Activated naive CD4-positive, alpha-beta T cell treated with anti-CD3 and anti-CD28 coated beads for 36 hours (primary cell): ENCODE measurements around the gene CKM. TPM values are rescaled to one million over a fixed set of nuclear protein-coding genes. Genes with fewer than 3 reads are reported as not detected.
"Not testable (repeated sequence)": the region's sequence is repeated elsewhere in the genome, so short reads cannot be mapped to it uniquely, and the experiment has no call there.

Source experiments
- CTCF ChIA-PET: fragments of 350-600 bp; sonication (Branson Sonifier 250); formaldehyde crosslinking; loops from one replicate; lab custom pipeline; 2021; ENCODE audit warnings: antibody characterized with exemption; lab: Charles Lee
- DNase-seq: peaks from one replicate; pipeline ENCODE4 v3.0.0-alpha.2; 2020
- H3K27ac Mint-ChIP-seq: one replicate; pipeline ENCODE4 v1.8.0; 2021; ENCODE audit warnings: mild to moderate bottlenecking, mixed read lengths
- H3K27me3 Mint-ChIP-seq: one replicate; pipeline ENCODE4 v1.8.0; 2021; ENCODE audit warnings: low read depth, mixed read lengths
- H3K36me3 Mint-ChIP-seq: one replicate; pipeline ENCODE4 v1.8.0; 2021; ENCODE audit warnings: low read depth, mixed read lengths
- H3K4me1 Mint-ChIP-seq: one replicate; pipeline ENCODE4 v1.8.0; 2021; ENCODE audit warnings: low read depth, mixed read lengths
- H3K4me3 Mint-ChIP-seq: one replicate; pipeline ENCODE4 v1.8.0; 2021; ENCODE audit warnings: mild to moderate bottlenecking, moderate library complexity, mixed read lengths
- H3K9me3 Mint-ChIP-seq: one replicate; pipeline ENCODE4 v1.8.0; 2021; ENCODE audit warnings: mixed read lengths
- intact Hi-C: fragments of 100-400 bp; cut with micrococcal nuclease; formaldehyde crosslinking; loops from one replicate; pipeline ENCODE4 v1.15.1; 2023
- total RNA-seq, 2 experiments: library from RNA; stranded (reverse); gene quantifications; one replicate each; pipeline ENCODE4 v1.2.3, GENCODE V29; 2021

CKM gene
- total RNA-seq, 2 experiments from 2014 or later: not detected

- Mint-ChIP-seq H3K36me3 (no peaks in the 10 kb centered on the region), H3K27ac (no peak overlapping the region), H3K27me3 (peaks cover 18% of the 10 kb centered on the region), H3K9me3 (no peaks in the 10 kb centered on the region), H3K4me1 (no peaks in the 10 kb centered on the region), H3K4me3 (no peak overlapping the region)
- no peak for DNase-seq
- intact Hi-C loops: no loop called here
- CTCF ChIA-PET: no interaction called here
These were observed 23.8 kb upstream of the CKM start for GRCh38 chr19:45346449-45346848.

- Mint-ChIP-seq H3K27ac (no peak overlapping the region), H3K4me1 (no peaks in the 10 kb centered on the region), H3K4me3 (no peak overlapping the region), H3K9me3 (no peaks in the 10 kb centered on the region), H3K27me3 (peaks cover 18% of the 10 kb centered on the region), H3K36me3 (no peaks in the 10 kb centered on the region)
- intact Hi-C loops: no loop called here
- DNase-seq: no peak
- CTCF ChIA-PET: no interaction called here
These were observed 22.8 kb upstream of the CKM start for GRCh38 chr19:45345506-45345860.

- intact Hi-C loops: no loop called here
- Mint-ChIP-seq H3K9me3 (no peaks in the 10 kb centered on the region), H3K4me1 (peaks cover 4% of the 10 kb centered on the region), H3K27ac (no peak overlapping the region), H3K36me3 (no peaks in the 10 kb centered on the region), H3K27me3 (peaks cover 22% of the 10 kb centered on the region), H3K4me3 (no peak overlapping the region)
- no peak for DNase-seq
- CTCF ChIA-PET: no interaction called here
These were observed 22.2 kb upstream of the CKM start for GRCh38 chr19:45344621-45345505.

- CTCF ChIA-PET: no interaction called here
- Mint-ChIP-seq H3K27me3 (peaks cover 25% of the 10 kb centered on the region), H3K4me1 (peaks cover 4% of the 10 kb centered on the region), H3K27ac (no peak overlapping the region), H3K4me3 (no peak overlapping the region), H3K9me3 (no peaks in the 10 kb centered on the region), H3K36me3 (no peaks in the 10 kb centered on the region)
- DNase-seq: no peak
- intact Hi-C loops: no loop called here
These were observed 20.2 kb upstream of the CKM start for GRCh38 chr19:45342911-45343310.

- Mint-ChIP-seq H3K9me3 (no peaks in the 10 kb centered on the region), H3K27ac (no peak overlapping the region), H3K36me3 (no peaks in the 10 kb centered on the region), H3K27me3 (peaks cover 22% of the 10 kb centered on the region), H3K4me3 (no peak overlapping the region), H3K4me1 (peaks cover 4% of the 10 kb centered on the region)
- CTCF ChIA-PET: interaction anchor here (0.6 kb wide), 1 partner anchor 112 kb away, joined by 3 read pairs; no protein-coding TSS in a partner anchor
- DNase-seq: no peak
- intact Hi-C loops: no loop called here
These were observed 18.3 kb upstream of the CKM start for GRCh38 chr19:45340899-45341453.

- peak; percentile 19 for DNase-seq
- peaks cover 18% of the 10 kb centered on the region for H3K27me3 Mint-ChIP-seq
- H3K27ac Mint-ChIP-seq: no peak within 1 kb of the TSS
- H3K4me3 Mint-ChIP-seq: peak within 1 kb of the TSS; percentile 38
- intact Hi-C loops: no loop called here
- CTCF ChIA-PET: no interaction called here
- no peaks in the 10 kb centered on the region for H3K36me3 Mint-ChIP-seq
- no peaks in the 10 kb centered on the region for H3K9me3 Mint-ChIP-seq
- H3K4me1 Mint-ChIP-seq: peaks cover 4% of the 10 kb centered on the region
These were observed 17.7 kb upstream of the CKM start, which contains the start of gene KLC3 for GRCh38 chr19:45340232-45340898. TSS of gene KLC3 (plus strand) at chr19:45340750. CDS start at chr19:45345542, 4,792 bp downstream.

- Mint-ChIP-seq H3K27ac (no peak overlapping the region), H3K27me3 (peaks cover 13% of the 10 kb centered on the region), H3K36me3 (no peaks in the 10 kb centered on the region), H3K4me1 (peaks cover 4% of the 10 kb centered on the region), H3K4me3 (no peak overlapping the region), H3K9me3 (no peaks in the 10 kb centered on the region)
- intact Hi-C loops: loop anchor here (2.0 to 10.0 kb wide), 2 partner anchors 89 to 435 kb away; partner anchors contain the start of genes APOE and MARK4
- no peak for DNase-seq
- CTCF ChIA-PET: interaction anchor here (0.6 to 1.7 kb wide), 11 partner anchors 13 to 1176 kb away, joined by 3 to 5 read pairs (median 3); partner anchors contain the start of gene ERCC2
These were observed 17.0 kb upstream of the CKM start for GRCh38 chr19:45339629-45340028.

GRCh38 chr19:45336696-45337251 lies 14.1 kb upstream of the CKM start:
- Mint-ChIP-seq H3K4me1 (peaks cover 4% of the 10 kb centered on the region), H3K4me3 (no peak overlapping the region), H3K27me3 (peaks cover 8% of the 10 kb centered on the region), H3K9me3 (no peaks in the 10 kb centered on the region), H3K27ac (no peak overlapping the region), H3K36me3 (no peaks in the 10 kb centered on the region)
- no peak for DNase-seq
- CTCF ChIA-PET: interaction anchor here (0.6 to 1.1 kb wide), 4 partner anchors 80 to 194 kb away, joined by 3 to 5 read pairs (median 3); no protein-coding TSS in a partner anchor
- intact Hi-C loops: loop anchor here (10.0 kb wide), 1 partner anchor 432 kb away; the partner anchor contains the start of gene APOE

GRCh38 chr19:45334881-45335280 lies 12.2 kb upstream of the CKM start:
- not testable (repeated sequence) for H3K36me3 Mint-ChIP-seq, H3K4me3 Mint-ChIP-seq, DNase-seq, H3K9me3 Mint-ChIP-seq, H3K27ac Mint-ChIP-seq, H3K27me3 Mint-ChIP-seq, H3K4me1 Mint-ChIP-seq
- intact Hi-C loops: loop anchor here (10.0 kb wide), 1 partner anchor 430 kb away; the partner anchor contains the start of gene APOE
- CTCF ChIA-PET: interaction anchor here (0.6 kb wide), 2 partner anchors 46 to 170 kb away, joined by 3 to 4 read pairs; no protein-coding TSS in a partner anchor

GRCh38 chr19:45333609-45334303 lies 11.1 kb upstream of the CKM start:
- no peak overlapping the region for H3K4me3 Mint-ChIP-seq
- CTCF ChIA-PET: no interaction called here

GRCh38 chr19:45331411-45331810 lies 8.7 kb upstream of the CKM start:
- no peak for DNase-seq
- CTCF ChIA-PET: no interaction called here
- Mint-ChIP-seq H3K4me3 (no peak overlapping the region), H3K9me3 (no peaks in the 10 kb centered on the region), H3K27me3 (peaks cover under 1% of the 10 kb centered on the region), H3K36me3 (no peaks in the 10 kb centered on the region), H3K4me1 (no peaks in the 10 kb centered on the region), H3K27ac (no peak overlapping the region)
- intact Hi-C loops: loop anchor here (10.0 kb wide), 1 partner anchor 427 kb away; the partner anchor contains the start of gene APOE

More at GRCh38 chr19:45333609-45334303, 11.1 kb upstream of the CKM start:
- no peak for DNase-seq
- H3K27ac Mint-ChIP-seq: no peak overlapping the region
- no peaks in the 10 kb centered on the region for H3K36me3 Mint-ChIP-seq
- no peaks in the 10 kb centered on the region for H3K4me1 Mint-ChIP-seq
- H3K27me3 Mint-ChIP-seq: no peaks in the 10 kb centered on the region
- intact Hi-C loops: loop anchor here (10.0 kb wide), 1 partner anchor 429 kb away; the partner anchor contains the start of gene APOE
- H3K9me3 Mint-ChIP-seq: no peaks in the 10 kb centered on the region
